ENCODE results near the gene SRPX2. TPM values are rescaled to one million over a fixed set of nuclear protein-coding genes. Genes with fewer than 3 reads are reported as not detected.
A peak's percentile ranks its signal among the peaks of the same experiment; 100 is the strongest.

Gene SRPX2
- total and polyA plus RNA-seq, 2 of the 13 experiments (the other 11 are each of a cell fraction or from before 2014, with no cell fraction given), result 1.5 to 6.7 TPM

GRCh38 chrX:100636321-100636991, 7.5 kb upstream of the SRPX2 start, which contains the start of gene TSPAN6 (continued):
- TF ChIP-seq PHF8 (CRISPR knock-in tag; IDR thresholded peaks at IDR 0.05) (peak; percentile 64), HNRNPL (IDR thresholded peaks at IDR 0.05; ENCODE audit: low read depth, low read length) (0 out of 2 replicates have a peak, but pooled peaks have one; percentile 11), POGK (CRISPR knock-in tag; conservative IDR thresholded peaks at IDR 0.05) (no peak), SP2 (CRISPR knock-in tag; IDR thresholded peaks at IDR 0.05) (no peak), ZNF543 (CRISPR knock-in tag; IDR thresholded peaks at IDR 0.05) (no peak), CC2D1A (CRISPR knock-in tag; IDR thresholded peaks at IDR 0.05) (no peak), ZFP82 (CRISPR knock-in tag; IDR thresholded peaks at IDR 0.05; ENCODE audit: borderline replicate concordance) (no peak), HNRNPUL1 (IDR thresholded peaks at IDR 0.05; ENCODE audit: low read depth, low read length) (no peak), ZNF350 (CRISPR knock-in tag; IDR thresholded peaks at IDR 0.05; ENCODE audit: borderline replicate concordance, low read depth) (0 out of 2 replicates have a peak, but pooled peaks have one; percentile 41), NFIC (IDR thresholded peaks at IDR 0.05; ENCODE audit: low read length) (no peak), FOXP1 (IDR thresholded peaks at IDR 0.05) (no peak), FOXP1 (CRISPR knock-in tag; IDR thresholded peaks at IDR 0.05) (no peak), ZNF790 (CRISPR knock-in tag; IDR thresholded peaks at IDR 0.05; ENCODE audit: borderline replicate concordance) (no peak), ZNF335 (CRISPR knock-in tag; IDR thresholded peaks at IDR 0.05) (no peak), PRDM4 (CRISPR knock-in tag; IDR thresholded peaks at IDR 0.05; ENCODE audit: borderline replicate concordance) (no peak), EP300 (IDR thresholded peaks at IDR 0.05; ENCODE audit: low read depth in 2 of 2, low read length in 2 of 2) (no peak), EP300 (CRISPR knock-in tag; IDR thresholded peaks at IDR 0.05; ENCODE audit: borderline replicate concordance) (no peak), ZFP41 (CRISPR knock-in tag; IDR thresholded peaks at IDR 0.05; ENCODE audit: borderline replicate concordance) (no peak), REST (IDR thresholded peaks at IDR 0.05; ENCODE audit: borderline replicate concordance in 1 of 2, low read depth in 1 of 2, low read length in 2 of 2) (no peak), RFX1 (IDR thresholded peaks at IDR 0.05) (no peak), ZKSCAN5 (CRISPR knock-in tag; IDR thresholded peaks at IDR 0.05) (no peak), ZNF121 (CRISPR knock-in tag; IDR thresholded peaks at IDR 0.05) (no peak), ZNF180 (CRISPR knock-in tag; IDR thresholded peaks at IDR 0.05; ENCODE audit: borderline replicate concordance, low read depth) (no peak), ZNF230 (CRISPR knock-in tag; IDR thresholded peaks at IDR 0.05) (no peak), ZFP62 (CRISPR knock-in tag; IDR thresholded peaks at IDR 0.05) (no peak)
